Stimulated activated CD4-positive, alpha-beta T cell treated with anti-CD3 and anti-CD28 coated beads, Interleukin-4, amount 100 ng/mL, for 4 hours (primary cell): Measurements from ENCODE around the gene NT5E.

Source experiments
- DNase-seq, 2 experiments: peaks; one replicate each; pipeline ENCODE4 v3.0.0-alpha.2; 2020

The NT5E gene

GRCh38 chr6:85422996-85423395, 26.9 kb upstream of the NT5E start:
- no peak for DNase-seq

GRCh38 chr6:85424981-85425380, 24.9 kb upstream of the NT5E start:
- DNase-seq = no peak

- DNase-seq = no peak
Observed at GRCh38 chr6:85425997-85426396, 23.9 kb upstream of the NT5E start.

GRCh38 chr6:85428486-85428885, 21.4 kb upstream of the NT5E start:
- DNase-seq = no peak

GRCh38 chr6:85429346-85429745, 20.5 kb upstream of the NT5E start:
- no peak for DNase-seq

GRCh38 chr6:85431271-85431670, 18.6 kb upstream of the NT5E start:
- DNase-seq = no peak

GRCh38 chr6:85432554-85432953, 17.3 kb upstream of the NT5E start:
- DNase-seq = no peak

GRCh38 chr6:85435851-85436250, 14.0 kb upstream of the NT5E start:
- DNase-seq = no peak

- DNase-seq = no peak
Observed at GRCh38 chr6:85436411-85436810, 13.5 kb upstream of the NT5E start.

GRCh38 chr6:85436939-85437495, 12.9 kb upstream of the NT5E start:
- DNase-seq = no peak

GRCh38 chr6:85443349-85444117, 6.3 kb upstream of the NT5E start:
- no peak for DNase-seq

- DNase-seq = peak; percentile 35 to 51
Observed at GRCh38 chr6:85449388-85449817, 480 bp upstream of the NT5E start.

GRCh38 chr6:85451565-85452306, 1.9 kb downstream of the NT5E start:
- DNase-seq = no peak

- DNase-seq = no peak
Observed at GRCh38 chr6:85452441-85452881, 2.6 kb downstream of the NT5E start.

- no peak for DNase-seq
Observed at GRCh38 chr6:85453052-85453451, 3.2 kb downstream of the NT5E start.

GRCh38 chr6:85453490-85453889, 3.6 kb downstream of the NT5E start:
- DNase-seq = no peak

GRCh38 chr6:85455471-85456026, 5.7 kb downstream of the NT5E start:
- no peak for DNase-seq

- no peak for DNase-seq
Observed at GRCh38 chr6:85456782-85457181, 6.9 kb downstream of the NT5E start.

GRCh38 chr6:85458184-85458583, 8.3 kb downstream of the NT5E start:
- no peak for DNase-seq

- DNase-seq = no peak
Observed at GRCh38 chr6:85458782-85459181, 8.9 kb downstream of the NT5E start.

- no peak for DNase-seq
Observed at GRCh38 chr6:85459224-85459901, 9.5 kb downstream of the NT5E start.

GRCh38 chr6:85460154-85460920, 10.5 kb downstream of the NT5E start:
- no peak for DNase-seq
